Progenitor cell of endocrine pancreas (in vitro differentiated cells): Measurements from ENCODE around the gene ACBD6. TPM values are rescaled to one million over a fixed set of nuclear protein-coding genes. Genes with fewer than 3 reads are reported as not detected.
A peak's percentile ranks its signal among the peaks of the same experiment; 100 is the strongest.

Experiments
- DNase-seq: peaks from one replicate; pipeline ENCODE4 v3.0.0; 2021; ENCODE audit warnings: low spot score; ENCODE audit not compliant: unreplicated experiment
- H3K27ac Mint-ChIP-seq: 2 replicates; pipeline ENCODE4 v1.8.0; 2021; ENCODE audit warnings: mild to moderate bottlenecking, moderate library complexity, mixed read lengths
- H3K27me3 Mint-ChIP-seq: 2 replicates; pipeline ENCODE4 v1.8.0; 2021; ENCODE audit warnings: mixed read lengths
- H3K36me3 Mint-ChIP-seq: 2 replicates; pipeline ENCODE4 v1.8.0; 2022; ENCODE audit warnings: mixed read lengths; ENCODE audit not compliant: insufficient read depth
- H3K4me1 Mint-ChIP-seq: 2 replicates; pipeline ENCODE4 v1.8.0; 2021; ENCODE audit warnings: low read depth, mixed read lengths
- H3K4me3 Mint-ChIP-seq: 2 replicates; pipeline ENCODE4 v1.8.0; 2021; ENCODE audit warnings: low read depth, mild to moderate bottlenecking, moderate library complexity, mixed read lengths
- H3K9me3 Mint-ChIP-seq: 2 replicates; pipeline ENCODE4 v1.8.0; 2021; ENCODE audit warnings: low read depth, mixed read lengths
- CTCF ChIP-seq: fragments of 200-600 bp; sonication (generic); IDR thresholded peaks from one replicate; pipeline ENCODE4 v1.5.0; 2021; ENCODE audit warnings: antibody characterized with exemption, mild to moderate bottlenecking; ENCODE audit not compliant: unreplicated experiment
- total RNA-seq: library from RNA; stranded (reverse); gene quantifications from 2 replicates; pipeline ENCODE4 v1.2.1, GENCODE V29; 2021

The ACBD6 gene
- total RNA-seq, 1 donor from 2014 or later: 54.2 TPM

GRCh38 chr1:180515857-180516388 is 13.5 kb upstream of the ACBD6 start:
- peak; percentile 37 for DNase-seq
- no peaks in the 10 kb centered on the region for H3K27me3 Mint-ChIP-seq
- TF ChIP-seq CTCF: peak; percentile 91
- H3K27ac Mint-ChIP-seq: no peak overlapping the region
- H3K4me3 Mint-ChIP-seq: no peak overlapping the region
- peaks cover 6% of the 10 kb centered on the region for H3K4me1 Mint-ChIP-seq
- H3K36me3 Mint-ChIP-seq: no peaks in the 10 kb centered on the region
- peaks cover 3% of the 10 kb centered on the region for H3K9me3 Mint-ChIP-seq

- Mint-ChIP-seq H3K27me3 (no peaks in the 10 kb centered on the region), H3K9me3 (peaks cover 3% of the 10 kb centered on the region), H3K27ac (no peak overlapping the region)
Measured at GRCh38 chr1:180515364-180515763, 13.0 kb upstream of the ACBD6 start.

GRCh38 chr1:180513531-180513930 is 11.2 kb upstream of the ACBD6 start:
- no peak for DNase-seq
- no peaks in the 10 kb centered on the region for H3K36me3 Mint-ChIP-seq
- no peak overlapping the region for H3K4me3 Mint-ChIP-seq
- H3K27ac Mint-ChIP-seq: no peak overlapping the region
- H3K4me1 Mint-ChIP-seq: peaks cover 3% of the 10 kb centered on the region
- TF ChIP-seq CTCF: no peak
- H3K27me3 Mint-ChIP-seq: no peaks in the 10 kb centered on the region
- peaks cover 11% of the 10 kb centered on the region for H3K9me3 Mint-ChIP-seq

More at GRCh38 chr1:180515364-180515763, 13.0 kb upstream of the ACBD6 start:
- no peak for TF ChIP-seq CTCF
- Mint-ChIP-seq H3K4me1 (peaks cover 6% of the 10 kb centered on the region), H3K4me3 (no peak overlapping the region), H3K36me3 (no peaks in the 10 kb centered on the region)
- DNase-seq: no peak

GRCh38 chr1:180510882-180511281 is 8.5 kb upstream of the ACBD6 start:
- H3K4me1 Mint-ChIP-seq: peaks cover 3% of the 10 kb centered on the region
- H3K4me3 Mint-ChIP-seq: no peak overlapping the region
- no peak for DNase-seq
- H3K27me3 Mint-ChIP-seq: peaks cover 4% of the 10 kb centered on the region
- no peak overlapping the region for H3K27ac Mint-ChIP-seq
- no peak for TF ChIP-seq CTCF
- H3K9me3 Mint-ChIP-seq: peaks cover 15% of the 10 kb centered on the region
- H3K36me3 Mint-ChIP-seq: peaks cover 2% of the 10 kb centered on the region

- Mint-ChIP-seq H3K27me3 (peaks cover 11% of the 10 kb centered on the region), H3K27ac (no peak overlapping the region), H3K4me1 (peaks cover 2% of the 10 kb centered on the region), H3K4me3 (no peak overlapping the region), H3K9me3 (peaks cover 15% of the 10 kb centered on the region), H3K36me3 (peaks cover 2% of the 10 kb centered on the region)
- no peak for DNase-seq
- TF ChIP-seq CTCF: no peak
Measured at GRCh38 chr1:180508725-180509097, 6.3 kb upstream of the ACBD6 start.
